PC-9 (cell line): Measurements from ENCODE around the gene WT1.

Experiments
- CTCF ChIP-seq: fragments of 200-600 bp; sonication (generic); conservative IDR thresholded peaks from 2 replicates; pipeline ENCODE4 v1.6.1; 2017; ENCODE audit warnings: mixed run types, antibody characterized with exemption, mild to moderate bottlenecking, moderate library complexity
- EZH2 ChIP-seq: fragments of 200-600 bp; sonication (generic); IDR thresholded peaks from 2 replicates; pipeline ENCODE4 v1.8.0; 2017; ENCODE audit warnings: antibody characterized with exemption, low read depth

GRCh38 chr11:32411942-32412615, 23.3 kb downstream of the WT1 start:
- TF ChIP-seq CTCF, result no peak
- no peak for TF ChIP-seq EZH2
